OCI-LY1 (cell line): ENCODE measurements around the gene AGRN.
A peak's percentile ranks its signal among the peaks of the same experiment; 100 is the strongest.

Experiments used
- H2AFZ ChIP-seq: fragments of 200-600 bp; sonication (generic), shearing (Covaris generic); 2 replicates; pipeline ENCODE4 v1.6.0; 2014; ENCODE audit warnings: antibody characterized with exemption, mild to moderate bottlenecking, low read length
- H3F3A ChIP-seq: fragments of 200-600 bp; sonication (generic), shearing (Covaris generic); 2 replicates; pipeline ENCODE4 v1.6.0; 2014; ENCODE audit warnings: mild to moderate bottlenecking, antibody characterized with exemption, low read length, moderate library complexity; ENCODE audit not compliant: insufficient read depth
- H3K27ac ChIP-seq: fragments of 200-600 bp; sonication (generic); 2 replicates; pipeline ENCODE4 v1.5.1; 2014; ENCODE audit warnings: low read length, mixed run types, mild to moderate bottlenecking, low read depth; ENCODE audit not compliant: poor library complexity, severe bottlenecking
- H3K27me3 ChIP-seq: fragments of 200-600 bp; sonication (generic); 2 replicates; pipeline ENCODE4 v1.6.0; 2014; ENCODE audit warnings: antibody characterized with exemption, mild to moderate bottlenecking, low read length, moderate library complexity; ENCODE audit not compliant: insufficient read depth
- H3K36me3 ChIP-seq: fragments of 200-600 bp; sonication (generic); 2 replicates; pipeline ENCODE4 v1.6.1; 2014; ENCODE audit warnings: mild to moderate bottlenecking, antibody characterized with exemption, low read length, moderate library complexity, mixed read lengths; ENCODE audit not compliant: insufficient read depth
- H3K4me1 ChIP-seq: fragments of 200-600 bp; sonication (generic); 2 replicates; pipeline ENCODE4 v1.5.1; 2014; ENCODE audit warnings: mild to moderate bottlenecking, low read length, moderate library complexity; ENCODE audit not compliant: insufficient read depth, severe bottlenecking
- H3K4me2 ChIP-seq: fragments of 200-600 bp; sonication (generic), shearing (Covaris generic); 2 replicates; pipeline ENCODE4 v1.6.1; 2014; ENCODE audit warnings: low read length
- H3K4me3 ChIP-seq: fragments of 200-600 bp; sonication (generic); 2 replicates; pipeline ENCODE4 v1.5.1; 2014; ENCODE audit warnings: low read length, low read depth, mild to moderate bottlenecking, mixed read lengths; ENCODE audit not compliant: poor library complexity, severe bottlenecking
- H3K79me2 ChIP-seq: fragments of 200-600 bp; shearing (Covaris generic); 2 replicates; pipeline ENCODE4 v1.6.1; 2016; ENCODE audit warnings: mixed run types, low read length, mixed read lengths; ENCODE audit not compliant: insufficient read depth
- H3K9ac ChIP-seq: fragments of 200-600 bp; sonication (generic), shearing (Covaris generic); 2 replicates; pipeline ENCODE4 v1.6.1; 2014; ENCODE audit warnings: mild to moderate bottlenecking, low read length, mixed read lengths
- H3K9me2 ChIP-seq: fragments of 200-600 bp; sonication (generic), shearing (Covaris generic); 2 replicates; pipeline ENCODE4 v1.6.1; 2014; ENCODE audit warnings: low read depth, mild to moderate bottlenecking, low read length, mixed read lengths
- H3K9me3 ChIP-seq: fragments of 200-600 bp; shearing (Covaris generic); 2 replicates; pipeline ENCODE4 v1.6.1; 2014; ENCODE audit warnings: low read length, mixed read lengths
- H4K20me1 ChIP-seq: fragments of 200-600 bp; sonication (generic), shearing (Covaris generic); 2 replicates; pipeline ENCODE4 v1.6.0; 2016; ENCODE audit warnings: mild to moderate bottlenecking, low read length; ENCODE audit not compliant: insufficient read depth
- CTCF ChIP-seq: fragments of 200-600 bp; sonication (generic), shearing (Covaris generic); IDR thresholded peaks from 2 replicates; pipeline ENCODE4 v1.5.1; 2017; ENCODE audit warnings: mild to moderate bottlenecking, antibody characterized with exemption, low read length, moderate library complexity, mixed read lengths
- EZH2 ChIP-seq: fragments of 200-600 bp; sonication (generic), shearing (Covaris generic); IDR thresholded peaks from 2 replicates; pipeline ENCODE4 v1.8.0; 2017; ENCODE audit warnings: borderline replicate concordance, mixed run types, mild to moderate bottlenecking, antibody characterized with exemption, low read length, moderate library complexity, mixed read lengths

AGRN gene

GRCh38 chr1:1048765-1049164 is 28.8 kb downstream of the AGRN start:
- no peak overlapping the region for H2AFZ ChIP-seq
- no peak overlapping the region for H3K4me2 ChIP-seq
- no peaks in the 10 kb centered on the region for H4K20me1 ChIP-seq
- TF ChIP-seq CTCF (no peak), EZH2 (no peak)
- H3K9me3 ChIP-seq, result no peaks in the 10 kb centered on the region
- no peaks in the 10 kb centered on the region for H3K36me3 ChIP-seq
- H3K4me1 ChIP-seq, result no peaks in the 10 kb centered on the region
- no peaks in the 10 kb centered on the region for H3F3A ChIP-seq
- H3K27ac ChIP-seq, result no peak overlapping the region
- no peak overlapping the region for H3K9ac ChIP-seq
- H3K9me2 ChIP-seq, result no peaks in the 10 kb centered on the region
- H3K27me3 ChIP-seq, result no peaks in the 10 kb centered on the region; the same call in 1 of the 2 replicates
- no peaks in the 10 kb centered on the region for H3K79me2 ChIP-seq
- H3K4me3 ChIP-seq, result no peak overlapping the region

GRCh38 chr1:1049318-1050165 is 29.6 kb downstream of the AGRN start:
- Histone ChIP-seq H3K27ac (no peak overlapping the region), H3K79me2 (no peaks in the 10 kb centered on the region), H3F3A (no peaks in the 10 kb centered on the region), H3K4me3 (no peak overlapping the region), H3K4me1 (no peaks in the 10 kb centered on the region), H3K9me2 (no peaks in the 10 kb centered on the region), H4K20me1 (no peaks in the 10 kb centered on the region), H3K9me3 (no peaks in the 10 kb centered on the region), H3K36me3 (no peaks in the 10 kb centered on the region), H3K9ac (no peak overlapping the region), H3K4me2 (no peak overlapping the region), H2AFZ (no peak overlapping the region), H3K27me3 (no peaks in the 10 kb centered on the region; the same call in 1 of the 2 replicates)
- TF ChIP-seq CTCF (peak; percentile 24), EZH2 (no peak)

- TF ChIP-seq CTCF (no peak), EZH2 (no peak)
These were observed 30.7 kb downstream of the AGRN start for GRCh38 chr1:1050577-1051052.

More at GRCh38 chr1:1050577-1051052, 30.7 kb downstream of the AGRN start:
- Histone ChIP-seq H3F3A (no peaks in the 10 kb centered on the region), H3K27ac (no peak overlapping the region), H2AFZ (no peak overlapping the region), H3K9me3 (no peaks in the 10 kb centered on the region), H4K20me1 (no peaks in the 10 kb centered on the region), H3K27me3 (no peaks in the 10 kb centered on the region; the same call in 1 of the 2 replicates), H3K9ac (no peak overlapping the region), H3K4me2 (no peak overlapping the region), H3K9me2 (no peaks in the 10 kb centered on the region), H3K4me3 (no peak overlapping the region), H3K79me2 (no peaks in the 10 kb centered on the region), H3K4me1 (no peaks in the 10 kb centered on the region), H3K36me3 (no peaks in the 10 kb centered on the region)
